Colon (tissue), 2 donors: ENCODE measurements around the gene KAZN.

Source experiments
- FAIRE-seq: peaks from 2 replicates; lab custom pipeline; 2012; peaks lifted over from hg19 to GRCh38; lab: Jason Lieb, UNC
- donor health status: control.
- donor health status: control.

The KAZN gene

GRCh38 chr1:14743368-14743767 lies 144.9 kb downstream of the KAZN start:
- FAIRE-seq: no peak

- no peak for FAIRE-seq
Measured at GRCh38 chr1:14745001-14745720, 146.7 kb downstream of the KAZN start.

- no peak for FAIRE-seq
Measured at GRCh38 chr1:14745789-14746188, 147.3 kb downstream of the KAZN start.

DNA sequence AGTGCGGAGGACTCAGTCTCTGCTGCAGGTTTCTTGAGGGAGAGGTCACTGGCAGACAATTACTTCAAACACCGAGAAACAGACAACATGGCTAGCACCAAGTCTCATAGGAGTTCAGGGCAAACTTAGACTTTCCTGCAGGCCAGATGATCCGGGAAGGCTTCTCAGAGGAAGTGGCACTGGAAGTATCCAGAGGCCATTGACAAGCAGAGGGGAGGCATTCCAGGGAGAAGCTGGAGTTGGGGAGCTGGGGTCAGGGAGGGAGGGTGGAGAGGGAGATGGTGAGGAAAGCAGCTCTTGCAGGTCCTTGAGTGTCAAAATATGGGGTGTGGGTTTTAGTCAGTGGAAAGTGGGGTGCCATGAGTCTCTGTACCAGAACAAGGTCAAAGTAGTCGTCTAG lies 147.9 kb downstream of the KAZN start:
- FAIRE-seq: no peak

DNA sequence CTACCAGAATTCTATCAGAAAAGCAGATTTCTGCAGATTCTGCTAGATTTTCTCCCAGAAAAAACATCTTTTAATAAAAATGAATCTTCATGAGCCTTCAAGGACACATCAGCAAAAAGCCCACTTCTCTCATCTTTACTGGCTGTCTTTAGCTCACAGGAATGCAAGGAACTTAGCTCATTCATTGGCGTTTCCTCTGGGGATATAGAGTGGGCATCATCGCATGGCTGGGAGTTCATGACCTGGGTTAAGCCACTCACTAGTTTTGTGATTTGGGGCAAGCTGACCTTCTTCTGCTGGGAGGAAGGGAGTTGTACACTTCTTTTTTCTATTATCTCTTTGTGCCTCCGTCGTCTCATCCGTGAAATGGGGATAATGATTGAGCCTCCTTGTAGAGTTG lies 149.7 kb downstream of the KAZN start:
- FAIRE-seq: no peak

DNA sequence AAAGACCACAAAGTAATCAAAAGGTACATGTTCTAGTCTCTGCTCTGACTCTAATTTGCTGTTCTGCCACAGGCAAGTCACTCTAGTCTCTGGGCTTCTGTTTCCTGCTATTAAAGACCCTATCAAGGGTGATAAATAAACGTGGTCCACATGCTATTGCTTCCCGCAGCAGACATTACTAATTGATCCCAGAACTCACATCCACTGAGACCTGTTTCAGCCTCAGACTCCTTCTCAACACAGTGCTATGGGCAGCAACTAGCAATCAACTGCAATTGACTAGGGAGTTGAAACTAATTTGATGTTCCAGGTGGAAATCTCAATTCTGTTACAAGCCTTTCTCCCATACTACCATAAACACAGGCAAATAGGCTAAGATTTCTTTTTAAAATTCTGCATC lies 150.5 kb downstream of the KAZN start:
- no peak for FAIRE-seq

DNA sequence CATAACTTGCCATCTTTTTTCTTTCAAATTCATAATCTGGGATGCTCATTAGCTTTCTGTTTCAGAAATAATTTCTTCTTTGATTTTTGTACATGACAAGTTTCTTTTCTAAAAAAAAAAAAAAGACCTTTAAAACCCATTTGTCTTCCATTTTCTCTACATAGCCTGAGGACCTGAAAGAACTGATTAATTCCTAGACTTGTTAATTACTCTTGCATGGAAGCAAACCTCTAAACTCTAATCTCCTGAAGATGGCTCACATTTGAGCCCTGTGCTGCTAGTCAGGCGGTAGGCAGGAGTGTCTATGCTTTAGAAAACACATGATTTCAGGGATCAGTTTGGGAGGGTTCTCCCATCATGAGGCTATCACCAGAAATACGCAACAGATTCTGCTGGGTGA lies 152.0 kb downstream of the KAZN start:
- no peak for FAIRE-seq

- FAIRE-seq: no peak
Measured at GRCh38 chr1:14755518-14756252, 157.2 kb downstream of the KAZN start.

- no peak for FAIRE-seq
Measured at GRCh38 chr1:14756589-14757285, 158.3 kb downstream of the KAZN start.

GRCh38 chr1:14757286-14757625 lies 158.8 kb downstream of the KAZN start:
- FAIRE-seq: no peak

- no peak for FAIRE-seq
Measured at GRCh38 chr1:14759042-14759818, 160.7 kb downstream of the KAZN start.

- no peak for FAIRE-seq
Measured at GRCh38 chr1:14759843-14760242, 161.4 kb downstream of the KAZN start.

- FAIRE-seq: no peak
Measured at GRCh38 chr1:14760780-14761179, 162.3 kb downstream of the KAZN start.

- no peak for FAIRE-seq
Measured at GRCh38 chr1:14761291-14762153, 163.0 kb downstream of the KAZN start.

DNA sequence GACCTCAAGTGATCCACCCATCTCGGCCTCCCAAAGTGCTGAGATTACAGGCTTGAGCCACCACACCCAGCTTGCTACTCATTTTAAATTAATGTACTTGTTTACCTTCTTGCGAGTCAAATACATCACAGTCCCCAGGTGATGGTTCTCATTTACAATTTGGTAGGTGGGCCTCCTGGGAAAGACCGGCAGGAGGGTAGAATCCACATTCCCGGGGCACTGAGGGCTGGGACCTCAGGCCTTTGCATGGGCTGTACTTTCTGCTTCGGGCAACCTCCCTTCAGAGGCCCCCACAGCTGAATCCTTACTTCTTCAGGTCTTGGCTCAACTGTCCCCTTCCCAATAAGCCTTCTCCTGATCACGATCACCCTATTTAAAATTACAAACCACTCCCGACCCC lies 165.5 kb downstream of the KAZN start:
- FAIRE-seq: no peak

DNA sequence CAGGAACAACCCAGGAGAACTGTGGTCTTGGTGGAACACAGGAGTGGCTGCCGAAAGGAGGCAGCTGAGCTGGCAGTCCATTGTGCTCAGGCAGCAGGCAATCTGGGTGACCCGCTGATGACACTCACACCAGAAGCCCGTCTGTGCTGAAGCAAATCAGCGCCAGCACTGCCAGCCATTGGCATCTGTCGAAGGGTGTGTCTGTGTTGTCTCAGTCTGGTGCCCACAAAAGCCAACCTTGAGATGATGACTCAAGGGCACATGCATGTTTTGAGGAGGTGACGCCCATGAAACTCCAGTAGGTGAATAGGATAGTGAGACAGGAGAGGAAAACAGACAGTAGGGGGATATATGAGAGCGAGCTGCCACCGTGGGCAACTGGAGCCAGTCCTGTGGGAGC lies 167.3 kb downstream of the KAZN start:
- no peak for FAIRE-seq

DNA sequence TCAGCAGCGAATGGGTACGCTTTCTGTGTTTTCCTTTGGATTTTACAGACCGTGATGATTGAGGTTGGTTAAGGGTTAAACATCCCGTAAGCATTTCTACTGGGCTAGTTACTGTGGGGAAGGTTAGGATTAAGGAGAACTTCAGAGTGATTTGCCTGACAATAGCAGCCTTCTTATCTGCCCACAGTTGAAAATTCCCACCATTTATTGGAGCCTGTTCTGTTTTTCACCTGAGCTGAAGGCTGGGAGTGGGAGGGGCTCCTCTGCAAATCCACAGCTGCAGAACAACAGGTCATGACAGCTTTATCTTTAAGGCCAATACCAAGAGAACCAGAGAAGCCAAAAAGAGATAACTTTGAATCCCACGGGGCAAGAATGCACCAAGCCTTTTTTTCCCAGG lies 168.6 kb downstream of the KAZN start:
- no peak for FAIRE-seq

- no peak for FAIRE-seq
Measured at GRCh38 chr1:14768582-14769304, 170.3 kb downstream of the KAZN start.

DNA sequence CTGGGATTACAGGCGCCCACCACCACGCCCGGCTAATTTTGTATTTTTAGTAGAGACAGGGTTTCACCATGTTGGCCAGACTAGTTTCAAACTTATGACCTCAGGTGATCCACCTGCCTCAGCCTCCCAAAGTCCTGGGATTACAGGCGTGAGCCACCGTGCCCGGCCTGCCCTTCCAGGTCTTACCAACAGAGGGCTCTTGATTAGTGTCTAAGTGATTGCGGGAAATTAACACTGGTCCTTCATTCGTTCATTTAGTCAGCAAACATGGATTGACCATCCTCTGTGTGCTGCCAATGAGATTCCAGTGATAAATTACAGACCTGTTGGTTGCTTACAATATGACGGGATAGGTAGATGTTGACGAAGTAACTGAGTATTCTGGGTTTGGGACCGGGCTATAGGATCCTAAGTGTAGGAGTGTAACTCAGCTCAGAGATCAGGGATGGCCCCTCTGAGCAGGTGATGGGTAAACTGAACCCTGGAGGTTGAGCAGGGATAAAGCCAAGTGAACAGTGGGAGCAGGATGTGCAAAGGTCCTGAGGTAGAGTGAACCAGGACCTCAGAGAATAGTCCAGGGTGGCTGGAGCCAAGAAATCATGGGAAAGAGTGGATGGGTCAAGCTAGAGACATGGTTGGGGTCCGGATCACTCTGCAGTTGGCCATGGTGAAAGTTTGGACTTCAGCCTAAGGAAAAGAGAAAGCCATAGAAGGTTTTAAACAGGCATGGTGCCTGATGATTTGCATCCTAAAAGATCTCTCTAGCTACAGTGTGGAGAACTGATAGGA lies 171.2 kb downstream of the KAZN start:
- no peak for FAIRE-seq

DNA sequence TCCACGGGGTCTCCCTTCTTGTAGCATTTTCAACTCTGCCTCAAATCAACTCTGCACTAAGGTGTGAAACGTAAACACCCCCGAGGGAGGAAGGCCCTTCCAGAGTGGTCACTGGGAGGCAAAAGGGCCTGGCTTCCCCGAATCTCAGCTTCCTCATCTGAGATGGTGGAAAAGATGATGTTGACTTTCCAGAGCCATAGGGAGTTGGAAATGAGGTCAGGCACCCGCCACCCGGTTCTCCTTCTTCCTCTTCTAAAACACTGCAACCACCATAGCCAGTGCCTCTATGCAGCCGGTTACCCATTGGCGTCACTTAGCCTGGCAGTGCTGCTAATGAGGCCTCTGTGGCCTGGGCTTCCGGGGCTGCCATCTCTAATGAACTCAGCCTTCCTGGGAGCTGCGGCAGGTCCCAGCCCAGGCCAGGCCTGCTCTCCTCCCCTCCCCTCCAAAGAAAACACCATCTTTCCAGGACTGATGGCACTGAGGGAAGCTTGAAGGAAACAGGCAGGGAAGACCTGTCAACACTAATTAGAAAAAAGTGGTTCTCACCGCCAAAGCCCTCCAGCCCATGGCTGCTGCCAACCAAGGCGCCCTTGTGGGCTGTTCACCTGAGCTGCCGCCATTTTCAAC lies 175.0 kb downstream of the KAZN start:
- no peak for FAIRE-seq
